Subcutaneous adipose tissue (tissue), 4 donors: ENCODE measurements around the gene LACTB. TPM values are rescaled to one million over a fixed set of nuclear protein-coding genes. Genes with fewer than 3 reads are reported as not detected.

Experiments used
- total RNA-seq, 4 donors: library from RNA; depleted of rRNA; stranded (reverse); fragments of >200 nt; gene quantifications; one replicate each; pipeline ENCODE4 v1.1.0, GENCODE V29; 2016
- TF ChIP-seq, protein P1 (sequence below): fragments of 450-650 bp; IDR thresholded peaks from one replicate; pipeline ENCODE4 v1.5.1; 2016; ENCODE audit warnings: low read depth, mild to moderate bottlenecking, control low read depth, antibody characterized with exemption, moderate library complexity

The LACTB gene
- total RNA-seq, 4 donors from 2014 or later, result 19.8 to 46.7 (median 30.0) TPM

DNA sequence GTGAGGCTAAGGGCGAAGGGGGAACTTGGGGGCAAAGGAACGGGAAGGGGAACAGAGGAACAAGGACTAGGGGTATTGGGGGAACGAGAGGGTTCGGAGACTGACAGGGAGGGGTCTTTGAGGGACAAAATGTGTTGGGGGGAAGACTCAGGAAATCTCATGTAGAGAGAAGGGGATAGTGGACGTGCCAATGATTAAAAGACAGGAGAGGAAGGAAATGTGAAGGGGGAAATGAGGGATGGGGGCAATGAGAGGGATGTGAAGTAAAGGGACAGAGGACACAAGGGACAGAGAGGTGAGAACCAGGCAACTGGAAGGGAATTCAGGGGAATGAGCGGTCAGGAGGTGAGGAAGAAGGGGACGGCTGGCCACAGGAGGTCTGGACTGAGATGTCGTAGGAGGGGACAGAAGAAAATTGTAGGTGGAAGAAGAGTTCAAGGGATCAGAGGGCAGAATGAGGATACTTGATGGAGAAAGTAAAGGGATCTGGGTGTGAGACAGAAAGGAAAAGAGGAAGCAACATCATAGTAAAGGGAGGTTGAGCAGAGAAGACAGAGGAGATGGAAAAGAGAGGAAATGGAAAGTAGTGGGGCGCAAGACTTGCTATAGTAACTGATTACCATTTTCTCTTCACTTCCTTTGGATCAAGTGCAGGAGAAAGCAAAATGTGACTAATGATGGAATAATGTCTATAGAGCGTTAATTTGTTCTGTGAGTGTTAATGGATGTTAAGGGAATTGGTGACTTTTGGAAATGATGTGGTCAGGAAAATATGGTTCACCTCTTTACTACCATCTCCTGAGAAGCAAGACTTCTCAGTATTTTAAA is 68.5 kb downstream of the LACTB start:
- TF ChIP-seq, protein P1, sequence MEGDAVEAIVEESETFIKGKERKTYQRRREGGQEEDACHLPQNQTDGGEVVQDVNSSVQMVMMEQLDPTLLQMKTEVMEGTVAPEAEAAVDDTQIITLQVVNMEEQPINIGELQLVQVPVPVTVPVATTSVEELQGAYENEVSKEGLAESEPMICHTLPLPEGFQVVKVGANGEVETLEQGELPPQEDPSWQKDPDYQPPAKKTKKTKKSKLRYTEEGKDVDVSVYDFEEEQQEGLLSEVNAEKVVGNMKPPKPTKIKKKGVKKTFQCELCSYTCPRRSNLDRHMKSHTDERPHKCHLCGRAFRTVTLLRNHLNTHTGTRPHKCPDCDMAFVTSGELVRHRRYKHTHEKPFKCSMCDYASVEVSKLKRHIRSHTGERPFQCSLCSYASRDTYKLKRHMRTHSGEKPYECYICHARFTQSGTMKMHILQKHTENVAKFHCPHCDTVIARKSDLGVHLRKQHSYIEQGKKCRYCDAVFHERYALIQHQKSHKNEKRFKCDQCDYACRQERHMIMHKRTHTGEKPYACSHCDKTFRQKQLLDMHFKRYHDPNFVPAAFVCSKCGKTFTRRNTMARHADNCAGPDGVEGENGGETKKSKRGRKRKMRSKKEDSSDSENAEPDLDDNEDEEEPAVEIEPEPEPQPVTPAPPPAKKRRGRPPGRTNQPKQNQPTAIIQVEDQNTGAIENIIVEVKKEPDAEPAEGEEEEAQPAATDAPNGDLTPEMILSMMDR, result no peak

DNA sequence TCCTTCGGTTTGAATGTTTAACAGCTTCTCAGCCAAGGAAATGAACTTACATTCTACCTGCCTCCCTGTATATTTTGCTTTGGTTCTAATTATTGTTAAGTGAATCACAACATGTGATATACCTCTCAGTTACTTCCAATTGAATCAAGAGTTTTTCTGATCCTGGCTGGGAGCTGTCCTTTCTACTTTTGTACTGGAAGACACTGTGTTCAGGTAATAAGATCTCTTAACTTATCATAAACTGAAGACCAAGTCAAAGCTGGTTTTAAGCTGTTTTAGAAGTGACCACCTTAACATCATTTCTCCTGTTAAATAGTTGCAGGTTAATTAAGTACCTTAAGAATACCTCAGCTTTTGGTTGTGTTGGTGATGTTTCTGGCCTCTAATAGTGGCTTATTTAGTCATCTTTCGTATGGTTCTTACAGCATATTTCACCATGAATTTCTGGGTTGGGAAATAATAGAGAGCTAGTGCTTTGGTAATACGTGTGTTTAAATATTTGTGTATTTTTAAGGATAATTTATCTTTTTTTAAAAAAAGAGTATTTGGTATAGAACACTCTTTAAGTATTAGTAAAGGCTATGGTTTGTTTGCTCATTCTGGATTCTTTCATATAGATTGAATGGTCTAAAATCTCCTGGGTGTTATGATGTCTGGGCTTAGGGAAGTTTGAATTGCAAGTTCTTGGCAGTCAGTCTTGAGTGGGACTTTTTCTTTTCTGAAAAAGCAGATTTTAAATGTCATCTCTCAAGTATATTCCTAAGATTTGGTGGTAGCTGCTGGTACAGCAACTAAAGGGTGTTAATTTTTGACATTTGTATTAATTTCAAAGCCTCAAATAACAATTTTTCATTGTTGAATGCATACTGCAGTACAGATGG is 69.3 kb downstream of the LACTB start:
- TF ChIP-seq, protein P1, result no peak

Other genes starting within 250 kb of the LACTB start
- gene TPM1, start 79.1 kb upstream of the LACTB start, total RNA-seq, result 100 to 1,000 TPM; 181 to 611 (median 293) TPM
- 100 to 1,000 TPM in 2 of 4 donors, 10 to 100 TPM in 2; 46.2 to 172 (median 99.7) TPM for gene RPS27L, start 35.6 kb downstream of the LACTB start, total RNA-seq
- gene RAB8B, start 67.7 kb downstream of the LACTB start, total RNA-seq, result 10 to 100 TPM; 24.9 to 93.8 (median 56.0) TPM
- gene APH1B, start 155.7 kb downstream of the LACTB start, total RNA-seq, result 10 to 100 TPM; 17.0 to 42.2 (median 21.8) TPM